CD4-positive, alpha-beta T cell treated with Interferon gamma for 1 hour (primary cell): ENCODE results near the gene PRKAR1B.

ENCODE experiments used
- DNase-seq: peaks from one replicate; pipeline ENCODE4 v3.0.0-alpha.2; 2020

Gene PRKAR1B

GRCh38 chr7:584122-584465 is 143.0 kb downstream of the PRKAR1B start:
- peak; percentile 86 for DNase-seq

DNA sequence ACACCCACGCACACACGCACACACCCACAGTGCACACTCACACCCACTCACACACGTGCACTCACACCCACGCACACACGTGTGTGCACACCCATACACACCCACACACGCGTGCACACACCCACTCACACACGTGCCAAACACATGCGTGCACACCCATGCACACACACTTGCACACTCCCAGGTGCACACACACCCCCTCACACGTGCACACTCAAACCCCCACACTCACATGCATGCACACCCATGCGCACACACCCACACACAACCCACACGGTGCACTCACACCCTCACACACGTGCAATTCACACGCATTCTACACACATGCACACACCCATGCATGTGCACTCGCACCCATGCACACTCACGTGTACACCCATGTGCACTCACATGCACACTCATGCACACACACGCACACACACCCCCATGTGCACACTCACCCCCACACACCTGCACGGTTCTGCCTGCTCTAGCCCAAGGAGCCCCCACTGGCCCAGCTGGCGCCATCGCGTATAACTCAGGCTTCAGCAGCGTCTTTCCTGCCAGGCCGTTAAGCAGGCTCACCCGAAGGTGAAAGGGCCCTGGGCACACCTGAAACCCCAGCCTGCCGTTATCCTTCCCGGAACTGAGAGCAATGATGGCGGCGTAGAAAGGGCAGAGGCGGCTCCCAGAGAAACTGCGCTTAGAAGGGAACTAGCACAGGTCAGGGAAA is 143.5 kb downstream of the PRKAR1B start:
- no peak for DNase-seq

GRCh38 chr7:582931-583330 is 144.2 kb downstream of the PRKAR1B start:
- no peak for DNase-seq

DNA sequence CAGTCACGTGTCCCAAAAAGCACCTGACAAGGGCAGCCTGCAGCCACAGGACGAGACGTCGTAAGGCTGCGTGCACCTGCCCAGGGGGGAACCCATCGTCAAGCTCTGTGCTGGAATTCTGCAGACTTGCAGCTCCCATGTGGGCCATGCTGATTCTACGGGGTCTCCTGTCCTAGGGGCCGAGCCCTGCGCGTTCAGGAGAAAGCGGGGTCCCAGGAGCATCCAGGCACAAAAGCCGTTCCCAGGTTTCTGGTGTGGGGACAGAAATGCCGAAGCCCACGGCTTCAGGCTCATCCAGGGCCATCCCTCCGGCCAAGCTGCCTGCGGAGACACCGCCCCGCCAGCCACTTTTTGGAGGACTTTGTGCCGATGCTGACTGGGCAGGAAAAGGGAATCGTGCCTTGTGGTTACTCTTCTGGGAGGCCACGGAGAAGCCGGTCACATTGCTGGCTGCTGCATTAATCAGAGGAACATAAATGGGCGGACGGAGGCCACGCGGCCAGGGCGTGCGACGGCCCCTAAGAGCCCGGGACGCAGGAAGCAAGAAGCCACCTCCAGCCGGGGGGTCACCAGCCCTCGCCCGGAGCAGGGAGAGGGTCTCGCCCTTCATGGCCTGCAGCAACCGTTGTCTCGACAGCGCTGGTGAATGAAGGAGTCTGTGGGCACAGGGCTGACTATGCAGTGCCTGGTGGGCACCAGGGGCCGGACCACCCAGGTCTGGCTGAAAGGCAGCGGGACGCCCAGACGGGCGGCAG is 144.8 kb downstream of the PRKAR1B start:
- DNase-seq = no peak

- no peak for DNase-seq
These were observed 148.7 kb downstream of the PRKAR1B start for GRCh38 chr7:578386-578785.

GRCh38 chr7:577741-578370 is 149.2 kb downstream of the PRKAR1B start:
- no peak for DNase-seq

DNA sequence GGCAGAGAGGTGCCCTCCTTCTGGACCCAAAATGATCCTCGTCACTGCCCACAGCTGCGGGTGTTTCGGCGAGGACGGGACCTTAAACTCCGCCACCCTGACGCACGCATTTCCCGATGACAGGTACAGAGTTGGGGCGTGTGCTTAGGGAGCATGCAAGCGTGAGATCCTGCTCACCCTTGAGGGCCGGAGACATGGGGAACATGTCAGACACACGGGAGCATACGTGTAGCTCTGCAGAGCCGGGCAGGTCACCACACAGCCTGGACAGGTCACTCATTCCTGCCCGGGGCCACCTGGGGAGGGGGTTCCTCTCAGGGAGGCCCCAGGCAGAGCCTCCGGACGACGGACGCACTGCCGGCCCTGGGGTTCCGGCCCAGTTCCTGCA is 149.8 kb downstream of the PRKAR1B start:
- no peak for DNase-seq

GRCh38 chr7:576524-577277 is 150.4 kb downstream of the PRKAR1B start:
- no peak for DNase-seq

GRCh38 chr7:575425-576366 is 151.4 kb downstream of the PRKAR1B start:
- no peak for DNase-seq

DNA sequence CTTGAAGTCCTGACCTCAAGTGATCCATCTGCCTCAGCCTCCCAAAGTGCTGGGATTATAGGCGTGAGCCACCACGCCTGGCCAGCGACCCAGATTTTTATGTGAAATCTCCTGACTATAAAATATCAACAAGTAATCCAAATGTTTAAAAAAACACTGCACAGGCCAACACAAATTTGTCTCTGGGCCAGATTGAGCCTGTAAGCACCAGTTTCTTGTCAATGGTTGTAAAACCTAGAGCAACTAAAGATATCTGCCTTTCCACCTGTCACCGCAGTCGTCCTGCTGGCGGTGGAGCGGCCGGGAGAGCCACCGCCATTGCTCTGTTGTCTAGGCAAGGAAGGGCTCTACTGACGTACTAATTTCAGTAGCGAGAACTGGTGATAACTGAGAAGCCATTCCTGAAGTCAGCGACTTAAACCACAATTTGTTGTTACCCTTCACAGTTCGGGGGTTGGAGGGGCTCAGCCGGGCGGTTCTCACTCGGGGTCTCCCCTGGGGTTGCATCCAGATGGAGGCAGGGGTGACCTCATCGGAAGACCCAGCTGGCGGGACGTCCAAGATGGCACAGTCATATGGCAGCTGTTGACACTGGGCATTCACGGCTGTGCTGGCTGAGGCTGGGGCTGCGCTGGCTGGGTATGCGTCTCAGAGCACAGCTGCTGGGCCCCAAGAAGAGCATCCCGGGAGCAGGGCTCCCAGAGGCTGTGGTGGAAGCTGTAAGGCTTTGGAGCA is 152.3 kb downstream of the PRKAR1B start:
- DNase-seq = no peak

GRCh38 chr7:573933-574381 is 153.1 kb downstream of the PRKAR1B start:
- DNase-seq = no peak

DNA sequence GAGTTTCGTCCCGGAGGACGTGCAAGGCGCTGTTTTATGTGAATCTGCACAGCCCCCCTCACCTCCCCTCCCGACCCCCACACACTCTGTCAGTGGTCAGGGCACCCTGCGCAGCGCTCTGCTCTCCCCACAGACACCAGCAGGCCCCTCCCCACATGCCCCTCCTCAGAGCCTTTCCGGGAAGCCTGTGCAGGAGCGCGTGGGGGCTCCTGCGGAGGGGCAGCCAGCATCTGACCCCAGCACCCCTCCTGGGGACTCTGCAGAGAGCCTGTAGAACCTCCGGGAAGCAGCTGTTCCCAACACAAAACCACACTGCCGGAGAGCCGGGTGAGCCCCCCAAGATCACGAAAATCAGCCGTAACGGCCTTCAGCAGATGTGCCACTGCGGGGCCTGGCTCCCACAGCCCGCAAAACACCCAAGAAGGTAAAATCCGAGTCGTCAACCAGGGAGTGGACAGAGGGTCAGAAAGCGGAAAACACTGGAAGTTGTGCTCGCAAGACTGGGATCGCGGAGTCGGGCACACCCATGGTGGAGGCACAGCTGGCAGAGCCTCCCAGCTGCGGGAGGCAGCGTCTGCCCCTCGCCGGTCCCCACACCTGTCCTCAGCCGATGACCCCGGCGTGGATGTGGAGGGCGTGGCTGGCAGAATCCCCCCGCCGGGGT is 153.7 kb downstream of the PRKAR1B start:
- DNase-seq = no peak

DNA sequence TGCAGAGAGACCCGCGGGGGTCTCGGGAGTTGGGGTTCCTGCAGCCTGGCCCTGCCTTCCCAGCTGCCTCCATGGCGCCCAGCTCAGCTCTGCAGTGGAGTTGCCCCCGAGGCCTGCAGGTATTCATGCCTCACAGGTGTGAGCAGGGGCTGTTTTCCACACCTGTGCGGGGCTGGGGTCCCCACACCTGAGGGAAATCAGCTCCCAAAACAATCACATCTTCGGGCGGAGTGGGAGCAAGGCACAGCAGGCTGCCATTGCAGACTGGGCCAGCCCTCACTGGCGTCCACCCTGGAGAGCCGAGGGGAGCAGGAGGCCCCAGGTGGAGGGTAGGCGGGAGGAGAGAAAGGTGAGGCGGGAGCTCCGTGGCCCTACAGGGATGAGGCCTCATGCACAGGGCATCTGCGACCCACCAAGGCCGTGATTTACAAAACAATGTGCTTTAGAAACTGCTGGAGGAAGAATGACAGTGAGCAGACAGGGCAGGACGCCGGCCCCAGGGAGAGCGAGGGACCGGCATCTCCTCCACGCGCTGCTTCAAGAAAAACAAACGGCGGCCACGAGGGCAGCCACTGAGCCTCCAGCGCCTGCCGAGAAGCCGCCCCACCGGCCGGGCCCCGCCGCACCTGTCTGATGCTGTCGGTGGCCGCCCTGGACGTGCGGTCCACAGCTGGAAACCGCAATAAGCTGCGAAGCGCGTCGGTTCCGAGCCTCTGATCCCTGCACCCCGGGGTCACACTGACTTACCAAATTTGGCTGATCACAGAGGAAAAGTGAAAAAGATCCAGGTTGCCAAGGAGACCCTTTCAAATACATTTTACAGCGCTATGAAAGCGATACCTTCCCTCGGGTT is 154.4 kb downstream of the PRKAR1B start:
- no peak for DNase-seq

DNA sequence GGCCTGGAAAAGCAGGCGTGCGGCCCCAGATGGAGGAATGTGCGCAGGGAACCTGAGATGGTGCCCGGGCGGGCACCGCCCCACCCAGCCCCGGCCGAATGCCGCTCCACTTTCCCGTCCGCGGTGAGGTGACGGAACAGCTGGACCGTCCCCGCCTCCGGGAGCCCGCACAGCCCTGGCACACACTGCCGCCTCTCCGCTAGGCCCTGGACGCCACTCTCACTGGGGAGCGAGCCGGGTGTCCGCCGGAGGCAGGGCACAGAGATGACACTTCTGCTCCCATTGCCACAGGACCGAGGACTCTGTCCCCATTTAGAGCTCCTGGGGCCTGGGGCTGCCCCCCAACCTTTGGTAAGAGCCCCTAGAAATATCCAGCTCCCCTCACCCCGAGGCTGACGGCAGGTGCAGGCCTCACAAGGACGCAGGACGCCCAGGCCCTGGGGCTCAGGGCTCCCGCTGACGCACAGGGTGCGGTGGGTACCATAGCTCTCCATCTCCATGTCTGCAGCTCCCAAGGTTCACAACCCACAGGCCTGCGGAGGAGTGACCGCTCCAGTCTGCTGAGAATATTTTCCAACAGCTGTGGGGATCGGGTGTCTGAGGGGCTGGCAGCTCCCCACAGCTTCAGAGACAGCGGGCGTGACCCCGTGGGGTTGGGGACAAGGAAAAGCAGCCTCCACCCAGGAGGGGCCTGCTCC is 155.2 kb downstream of the PRKAR1B start:
- DNase-seq = no peak

GRCh38 chr7:571096-571717 is 155.9 kb downstream of the PRKAR1B start:
- DNase-seq = no peak

GRCh38 chr7:570801-571070 is 156.3 kb downstream of the PRKAR1B start:
- no peak for DNase-seq

- no peak for DNase-seq
These were observed 156.9 kb downstream of the PRKAR1B start for GRCh38 chr7:569996-570800.
